Upper lobe of left lung (tissue), 6 donors: Measurements from ENCODE around the gene FAM53B. TPM values are rescaled to one million over a fixed set of nuclear protein-coding genes. Genes with fewer than 3 reads are reported as not detected.

Experiments used
- ATAC-seq, 2 donors: fragments of 200-7000 bp; cut with Tn5 transposase; one replicate each; pipeline ENCODE4 v1.9.1; 2022; ENCODE audit warnings: mild to moderate bottlenecking in 2 of 2, moderate library complexity in 2 of 2; ENCODE audit not compliant: low FRiP score in 2 of 2
- DNase-seq, 2 donors: peaks; one replicate each; pipeline ENCODE4 v3.0.0-alpha.2; 2019 to 2020
- H3K27ac ChIP-seq, 4 donors: fragments of 200-600 bp; sonication (generic); one replicate each; pipeline ENCODE4 v1.5.1; 2016 to 2019
- H3K27me3 ChIP-seq, 4 donors: fragments of 200-600 bp; sonication (generic); one replicate each; pipeline ENCODE4 v1.5.1; 2017 to 2019
- H3K36me3 ChIP-seq, 4 donors: fragments of 200-600 bp; sonication (generic); one replicate each; pipeline ENCODE4 v1.5.1; 2016 to 2019
- H3K4me1 ChIP-seq, 4 donors: fragments of 200-600 bp; sonication (generic); one replicate each; pipeline ENCODE4 v1.5.1; 2018 to 2019
- H3K4me3 ChIP-seq, 4 donors: fragments of 200-600 bp; sonication (generic); one replicate each; pipeline ENCODE4 v1.5.1; 2017 to 2019; ENCODE audit warnings: mild to moderate bottlenecking in 2 of 4, moderate library complexity in 1 of 4
- H3K9me3 ChIP-seq, 4 donors: fragments of 200-600 bp; sonication (generic); one replicate each; pipeline ENCODE4 v1.5.1; 2018 to 2019
- CTCF ChIP-seq, 6 experiments: fragments of 450-650 bp in 4 of 6; fragments of 200-600 bp in 2 of 6; sonication (generic) in 2 of 6; IDR thresholded peaks; one replicate each; pipeline ENCODE4 v1.5.1; 2016 to 2019; ENCODE audit warnings: antibody characterized with exemption in 6 of 6
- EP300 ChIP-seq, 4 donors: sonication (generic); formaldehyde crosslinking; IDR thresholded peaks; one replicate each; pipeline ENCODE4 v1.5.1; 2017; ENCODE audit warnings: antibody characterized with exemption in 4 of 4, control low read depth in 2 of 4
- POLR2A ChIP-seq, 4 donors: fragments of 450-650 bp; IDR thresholded peaks; one replicate each; pipeline ENCODE4 v1.5.1; 2016 to 2017; ENCODE audit warnings: antibody characterized with exemption in 4 of 4, mild to moderate bottlenecking in 2 of 4
- POLR2AphosphoS5 ChIP-seq, 2 donors: sonication (generic); formaldehyde crosslinking; IDR thresholded peaks; one replicate each; pipeline ENCODE4 v1.5.1; 2017; ENCODE audit warnings: antibody characterized with exemption in 2 of 2
- WGBS, 2 donors: methylation state at CpG; one replicate each; pipeline ENCODE4 v1.1.5; 2017 to 2018; 5-methylcytosine and 5-hydroxymethylcytosine counted together
- total RNA-seq, 6 donors: library from RNA; depleted of rRNA in 4 of 6; stranded (reverse); fragments of >200 nt in 4 of 6; gene quantifications; one replicate each; pipeline versions ENCODE4 v1.1.0 to v1.2.1, GENCODE V29; 2016 to 2021
- donor health status: DM: no; HTN: no; CAD: no; lungs with moderate emphysema.
- donor health status: DM: no; HTN: yes; CAD: no; lungs with severe emphysema.

Gene FAM53B
- total RNA-seq, 6 donors from 2014 or later = 35.8 to 62.5 (median 47.8) TPM

DNA sequence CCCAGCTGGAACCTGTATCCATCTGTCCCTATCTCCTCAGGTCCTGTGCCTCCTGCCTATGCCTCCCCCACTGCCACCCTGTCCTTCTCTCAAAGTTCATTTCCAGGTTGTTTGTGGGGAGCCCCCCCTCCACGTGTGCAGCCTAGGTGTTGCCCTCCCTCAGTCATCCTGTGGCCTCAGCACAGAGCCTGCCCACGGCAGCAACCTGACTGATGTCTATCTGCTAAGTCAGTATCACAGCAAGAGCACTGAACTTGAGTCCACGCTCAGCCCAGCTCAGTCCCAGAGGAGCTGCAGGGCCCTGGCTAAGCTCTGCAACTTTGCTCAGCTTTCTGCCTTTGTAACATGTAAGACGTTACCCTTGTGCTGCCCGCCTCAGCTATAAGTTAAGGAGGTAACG, 28.7 kb downstream of the FAM53B start:
- Histone ChIP-seq H3K4me3 (no peak overlapping the region), H3K27me3 (no peaks in the 10 kb centered on the region), H3K36me3 (no peaks in the 10 kb centered on the region), H3K27ac (peak overlapping the region in 1 of 4 donors; percentile 13), H3K9me3 (no peaks in the 10 kb centered on the region), H3K4me1 (peaks cover 51 to 87% (median 72%) of the 10 kb centered on the region in 4 donors)
- no peak for ATAC-seq
- WGBS, 2 donors = 61 to 62% methylated on average over 5 to 6 of the region's 6 CpGs
- no peak for DNase-seq
- TF ChIP-seq POLR2AphosphoS5 (IDR thresholded peaks at IDR 0.05) (no peak), CTCF (IDR thresholded peaks at IDR 0.05) (no peak), EP300 (IDR thresholded peaks at IDR 0.05) (no peak), POLR2A (IDR thresholded peaks at IDR 0.05) (no peak)

GRCh38 chr10:124713679-124714255, 30.4 kb downstream of the FAM53B start:
- Histone ChIP-seq H3K4me3 (no peak overlapping the region), H3K27me3 (no peaks in the 10 kb centered on the region), H3K4me1 (peaks cover 51 to 87% (median 72%) of the 10 kb centered on the region in 4 donors), H3K9me3 (no peaks in the 10 kb centered on the region), H3K36me3 (no peaks in the 10 kb centered on the region), H3K27ac (peak overlapping the region in 2 of 4 donors; percentile 50 to 57)
- TF ChIP-seq CTCF (IDR thresholded peaks at IDR 0.05) = no peak
- TF ChIP-seq POLR2A (IDR thresholded peaks at IDR 0.05) = no peak
- no peak for TF ChIP-seq EP300 (IDR thresholded peaks at IDR 0.05)
- TF ChIP-seq POLR2AphosphoS5 (IDR thresholded peaks at IDR 0.05) = no peak
- WGBS, 2 donors = 54 to 59% methylated on average over 9 to 10 of the region's 10 CpGs
- DNase-seq = no peak
- no peak for ATAC-seq

- DNase-seq = no peak
- ATAC-seq = no peak
- no peaks in the 10 kb centered on the region for H3K27me3 ChIP-seq
- WGBS, 2 donors = 85 to 88% methylated on average over 2 to 5 of the region's 5 CpGs
- H3K27ac ChIP-seq = peak overlapping the region in 2 of 4 donors; percentile 31 to 57
- no peaks in the 10 kb centered on the region for H3K9me3 ChIP-seq
- no peak for TF ChIP-seq POLR2AphosphoS5 (IDR thresholded peaks at IDR 0.05)
- no peak for TF ChIP-seq CTCF (IDR thresholded peaks at IDR 0.05)
- no peak for TF ChIP-seq EP300 (IDR thresholded peaks at IDR 0.05)
- TF ChIP-seq POLR2A (IDR thresholded peaks at IDR 0.05) = no peak
- H3K4me1 ChIP-seq = peaks cover 51 to 87% (median 72%) of the 10 kb centered on the region in 4 donors
- H3K36me3 ChIP-seq = no peaks in the 10 kb centered on the region
- no peak overlapping the region for H3K4me3 ChIP-seq
These were observed 31.3 kb downstream of the FAM53B start for GRCh38 chr10:124712704-124713407.

DNA sequence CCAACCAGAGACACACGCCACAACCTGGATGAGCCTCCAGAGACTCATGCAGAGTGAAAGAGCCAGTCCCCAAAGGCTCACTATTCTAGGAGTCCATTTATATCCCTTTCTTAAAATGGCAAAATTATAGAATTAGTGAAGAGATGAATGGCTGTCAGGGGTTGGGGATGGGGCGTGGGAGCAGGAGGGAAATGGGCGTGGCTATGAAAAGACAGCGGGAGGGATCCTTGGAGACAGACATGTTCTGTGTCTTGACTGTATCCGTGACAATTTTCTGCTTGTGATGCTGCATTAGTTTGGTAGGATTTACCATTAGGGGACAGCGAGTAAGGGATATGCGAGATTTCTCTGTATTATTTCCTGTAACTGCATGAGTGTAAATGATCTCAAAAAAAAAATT, 33.0 kb downstream of the FAM53B start:
- 70 to 88% methylated on average over 7 of the region's 7 CpGs for WGBS, 2 donors
- peaks cover 62 to 88% (median 76%) of the 10 kb centered on the region in 4 donors for H3K4me1 ChIP-seq

More for the DNA sequence above, 33.0 kb downstream of the FAM53B start:
- DNase-seq = no peak
- Histone ChIP-seq H3K36me3 (peaks cover 0 to 5% (median 1%) of the 10 kb centered on the region in 4 donors), H3K4me3 (no peak overlapping the region), H3K27ac (peak overlapping the region; percentile 2 to 87 (median 70)), H3K27me3 (no peaks in the 10 kb centered on the region), H3K9me3 (no peaks in the 10 kb centered on the region)
- ATAC-seq = no peak
- TF ChIP-seq EP300 (IDR thresholded peaks at IDR 0.05) (no peak), POLR2AphosphoS5 (IDR thresholded peaks at IDR 0.05) (no peak), CTCF (IDR thresholded peaks at IDR 0.05) (no peak)
